Body of pancreas (tissue), 4 donors: ENCODE data around the gene XDH.

Experiments used
- POLR2A ChIP-seq, 3 donors: fragments of 450-650 bp; IDR thresholded peaks; one replicate each; pipeline ENCODE4 v1.6.1; 2016; ENCODE audit warnings: antibody characterized with exemption in 3 of 3, mild to moderate bottlenecking in 2 of 3
- TF ChIP-seq, protein P1 (sequence below), 7 experiments: fragments of 450-650 bp in 4 of 7; fragments of 200-600 bp in 3 of 7; sonication (generic) in 3 of 7; IDR thresholded peaks; one replicate each; pipeline ENCODE4 v1.5.1; 2016 to 2019; ENCODE audit warnings: antibody characterized with exemption in 7 of 7

DNA sequence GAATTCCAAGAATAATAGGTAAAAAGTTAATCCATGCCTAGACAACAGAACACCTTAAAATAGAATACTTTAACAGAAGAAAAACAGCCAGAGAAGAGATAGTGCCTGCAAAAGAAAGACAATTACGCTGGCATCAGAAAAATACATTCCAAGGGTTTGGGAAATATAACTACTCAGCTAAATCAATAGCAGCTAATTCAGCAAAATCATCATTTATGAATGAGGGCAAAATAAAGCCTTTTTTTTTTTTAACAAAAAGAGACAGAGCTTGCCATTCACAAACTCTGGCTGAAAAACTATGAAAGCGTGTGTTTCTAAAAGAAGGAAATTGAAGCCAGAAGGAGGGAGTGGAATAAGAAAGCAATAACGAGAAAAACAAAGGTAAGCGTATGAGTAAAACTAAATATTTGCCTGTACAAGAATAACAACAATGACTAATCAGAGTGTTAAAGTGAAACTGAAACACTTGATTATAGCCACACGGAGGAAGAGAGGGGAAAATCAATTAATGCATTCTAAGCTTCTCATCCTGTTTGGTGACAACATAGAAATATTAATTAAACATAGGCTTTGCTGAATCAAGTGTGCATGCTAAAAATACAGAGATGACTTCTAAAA is 90.4 kb downstream of the XDH start:
- TF ChIP-seq, protein P1, sequence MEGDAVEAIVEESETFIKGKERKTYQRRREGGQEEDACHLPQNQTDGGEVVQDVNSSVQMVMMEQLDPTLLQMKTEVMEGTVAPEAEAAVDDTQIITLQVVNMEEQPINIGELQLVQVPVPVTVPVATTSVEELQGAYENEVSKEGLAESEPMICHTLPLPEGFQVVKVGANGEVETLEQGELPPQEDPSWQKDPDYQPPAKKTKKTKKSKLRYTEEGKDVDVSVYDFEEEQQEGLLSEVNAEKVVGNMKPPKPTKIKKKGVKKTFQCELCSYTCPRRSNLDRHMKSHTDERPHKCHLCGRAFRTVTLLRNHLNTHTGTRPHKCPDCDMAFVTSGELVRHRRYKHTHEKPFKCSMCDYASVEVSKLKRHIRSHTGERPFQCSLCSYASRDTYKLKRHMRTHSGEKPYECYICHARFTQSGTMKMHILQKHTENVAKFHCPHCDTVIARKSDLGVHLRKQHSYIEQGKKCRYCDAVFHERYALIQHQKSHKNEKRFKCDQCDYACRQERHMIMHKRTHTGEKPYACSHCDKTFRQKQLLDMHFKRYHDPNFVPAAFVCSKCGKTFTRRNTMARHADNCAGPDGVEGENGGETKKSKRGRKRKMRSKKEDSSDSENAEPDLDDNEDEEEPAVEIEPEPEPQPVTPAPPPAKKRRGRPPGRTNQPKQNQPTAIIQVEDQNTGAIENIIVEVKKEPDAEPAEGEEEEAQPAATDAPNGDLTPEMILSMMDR (IDR thresholded peaks at IDR 0.05) = no peak
- no peak for TF ChIP-seq POLR2A (IDR thresholded peaks at IDR 0.05)
